NCI-H446 (cell line): ENCODE measurements around the gene SS18L1.
A peak's percentile ranks its signal among the peaks of the same experiment; 100 is the strongest.

Experiments
- DNase-seq, 2 experiments: peaks; one replicate each; lab custom pipeline; 2025; lab: John Stamatoyannopoulos, UW

The SS18L1 gene

GRCh38 chr20:62174021-62174804, 30.6 kb downstream of the SS18L1 start:
- no peak for DNase-seq

- no peak for DNase-seq
These were observed 31.5 kb downstream of the SS18L1 start for GRCh38 chr20:62174870-62175624.

- DNase-seq = no peak
These were observed 32.1 kb downstream of the SS18L1 start for GRCh38 chr20:62175711-62176110.

GRCh38 chr20:62176866-62177265, 33.3 kb downstream of the SS18L1 start:
- no peak for DNase-seq

- DNase-seq = no peak
These were observed 33.7 kb downstream of the SS18L1 start for GRCh38 chr20:62177307-62177706.

- peak; percentile 19 to 82 for DNase-seq
These were observed 35.0 kb downstream of the SS18L1 start for GRCh38 chr20:62178316-62179161.

GRCh38 chr20:62179162-62179504, 35.6 kb downstream of the SS18L1 start:
- no peak for DNase-seq

GRCh38 chr20:62181808-62182207, 38.2 kb downstream of the SS18L1 start:
- DNase-seq = no peak

- DNase-seq = peak; percentile 90 to 96
These were observed 39.2 kb downstream of the SS18L1 start, which contains the start of gene MTG2 for GRCh38 chr20:62182469-62183425. Gene MTG2, plus strand, starts transcription at chr20:62183028. Its CDS starts 10,393 bp downstream, at chr20:62193421.

GRCh38 chr20:62183426-62184142, 40.0 kb downstream of the SS18L1 start:
- DNase-seq = no peak

GRCh38 chr20:62186096-62186426, 42.5 kb downstream of the SS18L1 start:
- no peak for DNase-seq

- DNase-seq = no peak
These were observed 43.6 kb downstream of the SS18L1 start for GRCh38 chr20:62186887-62187866.

GRCh38 chr20:62190639-62191411, 47.3 kb downstream of the SS18L1 start:
- no peak for DNase-seq

GRCh38 chr20:62191781-62192559, 48.4 kb downstream of the SS18L1 start:
- DNase-seq = no peak

GRCh38 chr20:62192635-62193034, 49.1 kb downstream of the SS18L1 start:
- DNase-seq = no peak

- DNase-seq = no peak
These were observed 49.8 kb downstream of the SS18L1 start for GRCh38 chr20:62193079-62194025.

GRCh38 chr20:62195075-62195405, 51.5 kb downstream of the SS18L1 start:
- no peak for DNase-seq
